GM23338 (cell line): Measurements from ENCODE around the gene ADGRB3. TPM values are rescaled to one million over a fixed set of nuclear protein-coding genes. Genes with fewer than 3 reads are reported as not detected.

Experiments
- ATAC-seq: fragments of 200-7000 bp; cut with Tn5 transposase; 3 replicates; pipeline ENCODE4 v1.9.1; 2020
- DNase-seq: peaks from one replicate; pipeline ENCODE4 v3.0.0-alpha.2; 2015; ENCODE audit warnings: low spot score
- H2AFZ ChIP-seq: fragments of 200-600 bp; sonication (generic); 2 replicates; pipeline ENCODE4 v1.8.0; 2016; ENCODE audit warnings: antibody characterized with exemption, mild to moderate bottlenecking, moderate library complexity
- H3F3A ChIP-seq: fragments of 200-600 bp; sonication (generic); replicated peaks from 2 replicates; pipeline ENCODE4 v1.8.0; 2017; ENCODE audit warnings: antibody characterized with exemption, mixed run types, low read depth
- H3K27ac ChIP-seq: fragments of 200-600 bp; sonication (generic); 2 replicates; pipeline ENCODE4 v1.6.1; 2016; ENCODE audit warnings: low read depth
- H3K27me3 ChIP-seq: fragments of 200-600 bp; sonication (generic); 2 replicates; pipeline ENCODE4 v1.8.0; 2016; ENCODE audit warnings: mild to moderate bottlenecking, mixed run types, moderate library complexity; ENCODE audit not compliant: insufficient read depth
- H3K36me3 ChIP-seq: fragments of 200-600 bp; sonication (generic); 2 replicates; pipeline ENCODE4 v1.8.0; 2016; ENCODE audit warnings: mild to moderate bottlenecking; ENCODE audit not compliant: insufficient read depth
- H3K4me1 ChIP-seq: fragments of 200-600 bp; sonication (generic); 2 replicates; pipeline ENCODE4 v1.8.0; 2016; ENCODE audit warnings: mild to moderate bottlenecking, moderate library complexity; ENCODE audit not compliant: insufficient read depth
- H3K4me2 ChIP-seq: fragments of 200-600 bp; sonication (generic); 2 replicates; pipeline ENCODE4 v1.7.1; 2017; ENCODE audit warnings: mixed run types
- H3K4me3 ChIP-seq: fragments of 200-600 bp; sonication (generic); 2 replicates; pipeline ENCODE4 v1.6.1; 2016; ENCODE audit warnings: mixed run types
- H3K79me2 ChIP-seq: fragments of 200-600 bp; sonication (generic); replicated peaks from 2 replicates; pipeline ENCODE4 v1.8.0; 2017; ENCODE audit warnings: mild to moderate bottlenecking; ENCODE audit not compliant: insufficient read depth
- H3K9me2 ChIP-seq: fragments of 200-600 bp; sonication (generic); 2 replicates; pipeline ENCODE4 v1.8.0; 2017; ENCODE audit not compliant: insufficient read depth
- H4K20me1 ChIP-seq: fragments of 200-600 bp; sonication (generic); replicated peaks from 2 replicates; pipeline ENCODE4 v1.8.0; 2017; ENCODE audit warnings: mild to moderate bottlenecking; ENCODE audit not compliant: insufficient read depth
- H3K27ac Mint-ChIP-seq: 2 replicates; pipeline ENCODE4 v1.8.0; 2020; ENCODE audit warnings: inconsistent platforms, mild to moderate bottlenecking, moderate library complexity, mixed read lengths
- H3K27me3 Mint-ChIP-seq: 3 replicates; pipeline ENCODE4 v1.8.0; 2022; ENCODE audit warnings: low read depth, mild to moderate bottlenecking, moderate library complexity, mixed read lengths, inconsistent platforms; ENCODE audit not compliant: insufficient read depth, poor library complexity
- H3K36me3 Mint-ChIP-seq: 3 replicates; pipeline ENCODE4 v1.8.0; 2021; ENCODE audit warnings: low read depth, mild to moderate bottlenecking, inconsistent platforms, moderate library complexity, mixed read lengths
- H3K4me1 Mint-ChIP-seq: 3 replicates; pipeline ENCODE4 v1.8.0; 2020; ENCODE audit warnings: mild to moderate bottlenecking, inconsistent platforms, mixed read lengths
- H3K4me3 Mint-ChIP-seq: 3 replicates; pipeline ENCODE4 v1.8.0; 2021; ENCODE audit warnings: moderate library complexity, mild to moderate bottlenecking, inconsistent platforms, mixed read lengths
- H3K9me3 Mint-ChIP-seq: 3 replicates; pipeline ENCODE4 v1.8.0; 2020; ENCODE audit warnings: moderate library complexity, mild to moderate bottlenecking, inconsistent platforms, mixed read lengths
- CREB1 ChIP-seq: fragments of 250-450 bp; sonication (Bioruptor Pico); IDR thresholded peaks from 2 replicates; pipeline ENCODE4 v1.5.0; 2020; ENCODE audit warnings: low read depth, mild to moderate bottlenecking, moderate library complexity
- ETS1 ChIP-seq: IDR thresholded peaks from 2 replicates; pipeline ENCODE4 v1.6.1; 2016; ENCODE audit warnings: antibody characterized with exemption
- EZH2phosphoT487 ChIP-seq: fragments of 200-600 bp; sonication (generic); IDR thresholded peaks from one replicate; pipeline ENCODE4 v1.8.1; 2018; ENCODE audit warnings: antibody characterized with exemption; ENCODE audit not compliant: unreplicated experiment
- NANOG ChIP-seq: IDR thresholded peaks from 2 replicates; pipeline ENCODE4 v1.6.1; 2016; ENCODE audit warnings: antibody characterized with exemption, borderline replicate concordance
- POLR2AphosphoS5 ChIP-seq: IDR thresholded peaks from 2 replicates; pipeline ENCODE4 v1.6.1; 2016; ENCODE audit warnings: antibody characterized with exemption, low read depth
- REST ChIP-seq: IDR thresholded peaks from one replicate; pipeline ENCODE4 v1.6.1; 2018; ENCODE audit warnings: antibody characterized with exemption; ENCODE audit not compliant: unreplicated experiment
- STAT1 ChIP-seq: IDR thresholded peaks from one replicate; pipeline ENCODE4 v1.6.1; 2016; ENCODE audit warnings: antibody characterized with exemption; ENCODE audit not compliant: unreplicated experiment
- ZNF114 ChIP-seq: fragments of 250-450 bp; sonication (Bioruptor Pico); IDR thresholded peaks from 2 replicates; pipeline ENCODE4 v1.5.0; 2020; ENCODE audit warnings: mild to moderate bottlenecking, moderate library complexity
- ZNF331 ChIP-seq: fragments of 250-450 bp; sonication (Bioruptor Pico); IDR thresholded peaks from 2 replicates; pipeline ENCODE4 v1.5.0; 2020; ENCODE audit warnings: low read depth, mild to moderate bottlenecking, moderate library complexity
- polyA plus RNA-seq: library from polyadenylated mRNA; unstranded; fragments of >200 nt; fragmentation: Nextera tagmentation; extraction: Ambion mirVana; gene quantifications from 2 replicates; pipeline ENCODE4 v1.2.1, GENCODE V29; 2016
- total RNA-seq: library from RNA; depleted of rRNA; stranded (reverse); fragments of >200 nt; shearing (Covaris generic); gene quantifications from 2 replicates; pipeline ENCODE4 v1.2.3, GENCODE V29; 2014
- TF ChIP-seq, protein P1 (sequence below): fragments of 250-450 bp; sonication (Bioruptor Pico); IDR thresholded peaks from 2 replicates; pipeline ENCODE4 v1.5.0; 2020; ENCODE audit warnings: mild to moderate bottlenecking, moderate library complexity

The ADGRB3 gene
- total and polyA plus RNA-seq, 2 experiments from 2014 or later = 0.92 to 4.0 TPM

DNA sequence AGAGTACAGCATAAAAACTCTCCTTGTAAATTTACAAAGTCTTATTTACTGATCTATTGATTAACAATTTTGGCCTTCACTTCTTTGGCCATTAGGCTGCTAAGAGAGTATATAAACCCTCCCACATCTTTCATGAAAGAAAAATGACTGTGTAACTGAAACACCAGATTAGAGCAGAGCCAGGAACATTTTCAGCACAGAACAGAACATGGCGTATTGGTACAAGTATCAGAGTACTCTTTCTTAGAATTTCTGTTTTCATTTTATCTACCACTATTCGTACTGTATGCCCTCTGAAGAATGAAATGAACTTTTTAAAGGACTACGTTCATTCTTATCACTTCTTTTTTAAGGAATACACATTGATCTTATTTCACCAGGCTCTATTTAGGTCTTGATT, 550.2 kb downstream of the ADGRB3 start:
- Histone ChIP-seq H3K4me1 (no peaks in the 10 kb centered on the region), H3K27ac (no peak overlapping the region), H3K36me3 (no peaks in the 10 kb centered on the region), H3K27me3 (no peaks in the 10 kb centered on the region), H3F3A (no peaks in the 10 kb centered on the region), H3K79me2 (no peaks in the 10 kb centered on the region), H4K20me1 (no peaks in the 10 kb centered on the region), H3K9me2 (peaks cover 3% of the 10 kb centered on the region; the same call in 1 of the 2 replicates), H2AFZ (no peak overlapping the region), H3K4me2 (no peak overlapping the region), H3K4me3 (no peak overlapping the region)
- Mint-ChIP-seq H3K4me3 (no peak overlapping the region), H3K27ac (no peak overlapping the region), H3K36me3 (no peaks in the 10 kb centered on the region), H3K4me1 (no peaks in the 10 kb centered on the region), H3K27me3 (no peaks in the 10 kb centered on the region), H3K9me3 (no peaks in the 10 kb centered on the region)
- TF ChIP-seq ZNF331 (CRISPR knock-in tag) = no peak
- TF ChIP-seq CREB1 (CRISPR knock-in tag) = no peak
- no peak for TF ChIP-seq ZNF114 (CRISPR knock-in tag)
- TF ChIP-seq, protein P1, sequence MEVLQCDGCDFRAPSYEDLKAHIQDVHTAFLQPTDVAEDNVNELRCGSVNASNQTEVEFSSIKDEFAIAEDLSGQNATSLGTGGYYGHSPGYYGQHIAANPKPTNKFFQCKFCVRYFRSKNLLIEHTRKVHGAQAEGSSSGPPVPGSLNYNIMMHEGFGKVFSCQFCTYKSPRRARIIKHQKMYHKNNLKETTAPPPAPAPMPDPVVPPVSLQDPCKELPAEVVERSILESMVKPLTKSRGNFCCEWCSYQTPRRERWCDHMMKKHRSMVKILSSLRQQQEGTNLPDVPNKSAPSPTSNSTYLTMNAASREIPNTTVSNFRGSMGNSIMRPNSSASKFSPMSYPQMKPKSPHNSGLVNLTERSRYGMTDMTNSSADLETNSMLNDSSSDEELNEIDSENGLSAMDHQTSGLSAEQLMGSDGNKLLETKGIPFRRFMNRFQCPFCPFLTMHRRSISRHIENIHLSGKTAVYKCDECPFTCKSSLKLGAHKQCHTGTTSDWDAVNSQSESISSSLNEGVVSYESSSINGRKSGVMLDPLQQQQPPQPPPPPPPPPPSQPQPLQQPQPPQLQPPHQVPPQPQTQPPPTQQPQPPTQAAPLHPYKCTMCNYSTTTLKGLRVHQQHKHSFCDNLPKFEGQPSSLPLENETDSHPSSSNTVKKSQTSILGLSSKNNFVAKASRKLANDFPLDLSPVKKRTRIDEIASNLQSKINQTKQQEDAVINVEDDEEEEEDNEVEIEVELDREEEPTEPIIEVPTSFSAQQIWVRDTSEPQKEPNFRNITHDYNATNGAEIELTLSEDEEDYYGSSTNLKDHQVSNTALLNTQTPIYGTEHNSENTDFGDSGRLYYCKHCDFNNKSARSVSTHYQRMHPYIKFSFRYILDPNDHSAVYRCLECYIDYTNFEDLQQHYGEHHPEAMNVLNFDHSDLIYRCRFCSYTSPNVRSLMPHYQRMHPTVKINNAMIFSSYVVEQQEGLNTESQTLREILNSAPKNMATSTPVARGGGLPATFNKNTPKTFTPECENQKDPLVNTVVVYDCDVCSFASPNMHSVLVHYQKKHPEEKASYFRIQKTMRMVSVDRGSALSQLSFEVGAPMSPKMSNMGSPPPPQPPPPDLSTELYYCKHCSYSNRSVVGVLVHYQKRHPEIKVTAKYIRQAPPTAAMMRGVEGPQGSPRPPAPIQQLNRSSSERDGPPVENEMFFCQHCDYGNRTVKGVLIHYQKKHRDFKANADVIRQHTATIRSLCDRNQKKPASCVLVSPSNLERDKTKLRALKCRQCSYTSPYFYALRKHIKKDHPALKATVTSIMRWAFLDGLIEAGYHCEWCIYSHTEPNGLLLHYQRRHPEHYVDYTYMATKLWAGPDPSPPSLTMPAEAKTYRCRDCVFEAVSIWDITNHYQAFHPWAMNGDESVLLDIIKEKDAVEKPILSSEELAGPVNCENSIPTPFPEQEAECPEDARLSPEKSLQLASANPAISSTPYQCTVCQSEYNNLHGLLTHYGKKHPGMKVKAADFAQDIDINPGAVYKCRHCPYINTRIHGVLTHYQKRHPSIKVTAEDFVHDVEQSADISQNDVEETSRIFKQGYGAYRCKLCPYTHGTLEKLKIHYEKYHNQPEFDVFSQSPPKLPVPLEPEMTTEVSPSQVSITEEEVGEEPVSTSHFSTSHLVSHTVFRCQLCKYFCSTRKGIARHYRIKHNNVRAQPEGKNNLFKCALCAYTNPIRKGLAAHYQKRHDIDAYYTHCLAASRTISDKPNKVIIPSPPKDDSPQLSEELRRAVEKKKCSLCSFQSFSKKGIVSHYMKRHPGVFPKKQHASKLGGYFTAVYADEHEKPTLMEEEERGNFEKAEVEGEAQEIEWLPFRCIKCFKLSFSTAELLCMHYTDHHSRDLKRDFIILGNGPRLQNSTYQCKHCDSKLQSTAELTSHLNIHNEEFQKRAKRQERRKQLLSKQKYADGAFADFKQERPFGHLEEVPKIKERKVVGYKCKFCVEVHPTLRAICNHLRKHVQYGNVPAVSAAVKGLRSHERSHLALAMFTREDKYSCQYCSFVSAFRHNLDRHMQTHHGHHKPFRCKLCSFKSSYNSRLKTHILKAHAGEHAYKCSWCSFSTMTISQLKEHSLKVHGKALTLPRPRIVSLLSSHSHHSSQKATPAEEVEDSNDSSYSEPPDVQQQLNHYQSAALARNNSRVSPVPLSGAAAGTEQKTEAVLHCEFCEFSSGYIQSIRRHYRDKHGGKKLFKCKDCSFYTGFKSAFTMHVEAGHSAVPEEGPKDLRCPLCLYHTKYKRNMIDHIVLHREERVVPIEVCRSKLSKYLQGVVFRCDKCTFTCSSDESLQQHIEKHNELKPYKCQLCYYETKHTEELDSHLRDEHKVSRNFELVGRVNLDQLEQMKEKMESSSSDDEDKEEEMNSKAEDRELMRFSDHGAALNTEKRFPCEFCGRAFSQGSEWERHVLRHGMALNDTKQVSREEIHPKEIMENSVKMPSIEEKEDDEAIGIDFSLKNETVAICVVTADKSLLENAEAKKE = no peak
- no peak for TF ChIP-seq REST
- no peak for TF ChIP-seq STAT1
- TF ChIP-seq EZH2phosphoT487 = no peak
- TF ChIP-seq ETS1 = no peak
- TF ChIP-seq POLR2AphosphoS5 = no peak
- TF ChIP-seq NANOG = no peak
- ATAC-seq (no peak), DNase-seq (no peak)
